ENCODE data around the gene APOE. TPM values are rescaled to one million over a fixed set of nuclear protein-coding genes. Genes with fewer than 3 reads are reported as not detected.
"Not testable (repeated sequence)": the region's sequence is repeated elsewhere in the genome, so short reads cannot be mapped to it uniquely, and the experiment has no call there.

The APOE gene
- total and polyA plus RNA-seq, 7 donors = 63.5 to 326 (median 111) TPM

DNA sequence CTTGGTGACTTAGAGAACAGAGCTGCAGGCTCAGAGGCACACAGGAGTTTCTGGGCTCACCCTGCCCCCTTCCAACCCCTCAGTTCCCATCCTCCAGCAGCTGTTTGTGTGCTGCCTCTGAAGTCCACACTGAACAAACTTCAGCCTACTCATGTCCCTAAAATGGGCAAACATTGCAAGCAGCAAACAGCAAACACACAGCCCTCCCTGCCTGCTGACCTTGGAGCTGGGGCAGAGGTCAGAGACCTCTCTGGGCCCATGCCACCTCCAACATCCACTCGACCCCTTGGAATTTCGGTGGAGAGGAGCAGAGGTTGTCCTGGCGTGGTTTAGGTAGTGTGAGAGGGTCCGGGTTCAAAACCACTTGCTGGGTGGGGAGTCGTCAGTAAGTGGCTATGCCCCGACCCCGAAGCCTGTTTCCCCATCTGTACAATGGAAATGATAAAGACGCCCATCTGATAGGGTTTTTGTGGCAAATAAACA lies 18.7 kb downstream of the APOE start:
- H3K4me3 ChIP-seq = no peak overlapping the region
- intact Hi-C loops (cut with DNase I) = no loop called here
- WGBS, 2 donors = 69 to 75% methylated on average over 8 of the region's 8 CpGs
- no peaks in the 10 kb centered on the region for H3K9me3 ChIP-seq
- no peak for DNase-seq
- peak overlapping the region in 2 of 4 donors; percentile 14 to 55 for H3K27ac ChIP-seq
- no peaks in the 10 kb centered on the region for H3K36me3 ChIP-seq
- no peak for TF ChIP-seq POLR2A (IDR thresholded peaks at IDR 0.05)
- TF ChIP-seq CTCF (IDR thresholded peaks at IDR 0.05) = no peak
- TF ChIP-seq EP300 (IDR thresholded peaks at IDR 0.05) = no peak
- TF ChIP-seq POLR2AphosphoS5 (IDR thresholded peaks at IDR 0.05) = no peak
- peaks cover 0 to 13% (median 9%) of the 10 kb centered on the region in 4 donors for H3K4me1 ChIP-seq
- H3K27me3 ChIP-seq = no peaks in the 10 kb centered on the region

GRCh38 chr19:44925114-44925891 lies 19.7 kb downstream of the APOE start:
- 42 to 67% methylated on average over 8 of the region's 8 CpGs for WGBS, 2 donors
- intact Hi-C loops (cut with DNase I) = no loop called here
- DNase-seq = peak; percentile 92
- H3K36me3 ChIP-seq = no peaks in the 10 kb centered on the region
- peak overlapping the region; percentile 14 to 55 (median 18) for H3K27ac ChIP-seq
- peaks cover 0 to 13% (median 9%) of the 10 kb centered on the region in 4 donors for H3K4me1 ChIP-seq
- no peak for TF ChIP-seq CTCF (IDR thresholded peaks at IDR 0.05)
- peak in 3 of 4 donors; percentile 20 to 43 (median 32) for TF ChIP-seq POLR2AphosphoS5 (IDR thresholded peaks at IDR 0.05)
- no peaks in the 10 kb centered on the region for H3K27me3 ChIP-seq
- H3K4me3 ChIP-seq = no peak overlapping the region
- H3K9me3 ChIP-seq = no peaks in the 10 kb centered on the region

DNA sequence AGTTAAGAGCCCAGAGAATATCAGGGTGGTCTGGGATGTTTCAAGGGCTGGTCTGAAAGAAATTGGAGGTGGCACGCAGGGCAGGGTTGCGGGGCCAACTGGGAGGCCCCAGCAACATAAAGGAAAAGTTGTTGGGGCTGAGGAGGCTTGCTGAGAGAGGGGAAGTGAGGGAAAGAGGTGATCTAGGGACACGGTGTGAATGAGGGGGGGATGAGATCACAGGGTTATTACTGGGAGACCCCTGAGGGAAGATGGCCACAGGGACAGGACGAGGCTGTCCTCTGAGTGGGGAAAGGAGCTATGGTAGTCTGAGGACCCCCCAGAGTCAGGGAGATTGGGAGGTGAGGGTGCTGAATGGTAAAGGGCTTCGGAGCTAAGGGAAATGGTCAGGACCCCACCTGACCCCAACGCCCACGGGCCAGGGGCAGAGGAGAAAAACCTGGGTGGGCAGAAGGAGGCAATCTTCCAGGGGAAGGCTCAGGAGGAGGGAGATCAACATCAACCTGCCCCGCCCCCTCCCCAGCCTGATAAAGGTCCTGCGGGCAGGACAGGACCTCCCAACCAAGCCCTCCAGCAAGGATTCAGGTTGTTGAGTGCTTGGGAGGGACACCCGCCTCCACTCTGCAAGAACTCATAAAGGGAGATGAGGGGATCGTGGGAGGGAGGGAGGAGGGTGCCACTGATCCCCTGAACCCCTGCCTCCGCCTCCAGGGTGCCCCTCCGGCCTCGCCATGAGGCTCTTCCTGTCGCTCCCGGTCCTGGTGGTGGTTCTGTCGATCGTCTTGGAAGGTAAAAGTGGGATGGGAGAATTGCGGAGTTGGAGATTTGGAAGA lies 20.9 kb downstream of the APOE start:
- WGBS, 2 donors = 36 to 49% methylated on average over 19 of the region's 19 CpGs
- Histone ChIP-seq H3K4me3 (peak overlapping the region in 1 of 4 donors; percentile 34), H3K4me1 (peaks cover 0 to 13% (median 9%) of the 10 kb centered on the region in 4 donors)
- H3K9me3 ChIP-seq; intact Hi-C loops (cut with DNase I); DNase-seq; H3K27ac ChIP-seq; H3K27me3 ChIP-seq; H3K36me3 ChIP-seq: not testable (repeated sequence)

DNA sequence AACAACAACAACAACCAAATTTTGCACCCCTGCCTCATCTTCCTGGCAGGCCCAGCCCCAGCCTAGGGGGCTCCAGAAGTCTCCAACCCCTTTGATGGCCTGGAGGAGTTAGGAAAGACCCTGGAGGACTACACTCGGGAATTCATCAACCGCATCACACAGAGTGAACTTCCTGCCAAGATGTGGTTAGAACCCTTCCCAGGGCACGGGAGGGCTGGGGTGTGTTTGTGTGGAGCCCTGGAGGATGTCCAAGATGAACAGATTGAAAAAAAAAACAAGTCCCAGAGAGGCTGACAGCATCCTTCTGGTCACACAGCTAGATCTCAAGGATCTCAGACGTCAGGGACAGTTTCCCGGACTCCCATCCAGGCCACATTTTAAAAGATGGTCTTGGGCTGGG lies 22.1 kb downstream of the APOE start:
- Histone ChIP-seq H3K9me3 (no peaks in the 10 kb centered on the region), H3K36me3 (no peaks in the 10 kb centered on the region), H3K4me3 (no peak overlapping the region), H3K27ac (no peak overlapping the region), H3K4me1 (peaks cover 0 to 13% (median 9%) of the 10 kb centered on the region in 4 donors), H3K27me3 (no peaks in the 10 kb centered on the region)
- TF ChIP-seq POLR2A (IDR thresholded peaks at IDR 0.05) = no peak
- TF ChIP-seq CTCF (IDR thresholded peaks at IDR 0.05) = no peak
- TF ChIP-seq POLR2AphosphoS5 (IDR thresholded peaks at IDR 0.05) = no peak
- TF ChIP-seq EP300 (IDR thresholded peaks at IDR 0.05) = no peak
- 33 to 51% methylated on average over 5 of the region's 5 CpGs for WGBS, 2 donors
- DNase-seq = no peak
- intact Hi-C loops (cut with DNase I) = no loop called here

DNA sequence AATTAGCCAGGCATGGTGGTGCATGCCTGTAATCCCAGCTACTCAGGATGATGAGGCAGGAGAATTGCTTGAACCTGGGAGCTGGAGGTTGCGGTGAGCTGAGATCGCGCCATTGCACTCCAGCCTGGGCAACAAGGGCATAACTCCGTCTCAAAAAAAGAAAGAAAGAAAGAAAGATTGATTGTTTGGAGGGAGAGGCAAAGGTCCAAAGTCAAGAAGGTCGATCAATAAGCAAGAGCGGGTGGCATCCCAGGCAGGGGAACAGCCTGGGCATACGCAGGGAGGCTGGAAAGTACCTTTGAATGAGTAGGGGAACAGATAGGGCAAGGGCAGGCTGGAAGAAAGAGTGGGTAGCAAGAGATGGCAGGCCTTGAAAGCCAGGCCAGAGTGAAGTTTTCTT lies 24.5 kb downstream of the APOE start:
- no peak overlapping the region for H3K27ac ChIP-seq
- no peaks in the 10 kb centered on the region for H3K36me3 ChIP-seq
- H3K4me3 ChIP-seq = no peak overlapping the region
- TF ChIP-seq EP300 (IDR thresholded peaks at IDR 0.05) (no peak), POLR2AphosphoS5 (IDR thresholded peaks at IDR 0.05) (no peak)
- 81 to 90% methylated on average over 7 of the region's 7 CpGs for WGBS, 2 donors
- H3K4me1 ChIP-seq = peaks cover 0 to 13% (median 9%) of the 10 kb centered on the region in 4 donors
- DNase-seq = no peak
- H3K9me3 ChIP-seq = no peaks in the 10 kb centered on the region
- no peaks in the 10 kb centered on the region for H3K27me3 ChIP-seq
- intact Hi-C loops (cut with DNase I) = no loop called here
